SK-MEL-5 (cell line): ENCODE data around the gene PAK3. TPM values are rescaled to one million over a fixed set of nuclear protein-coding genes. Genes with fewer than 3 reads are reported as not detected.

Experiments used
- DNase-seq: peaks from one replicate; pipeline ENCODE4 v3.0.0-alpha.2; 2016; ENCODE audit warnings: low read depth, low spot score
- in situ Hi-C: cut with HindIII; loops from 2 replicates; pipeline ENCODE4 v1.10.0; 2016; ENCODE audit warnings: low sequenced_read_pairs, high pct_unique_total_duplicates, low pct_unique_long_range_greater_than_20kb
- small RNA-seq, 2 experiments: library from RNA; depleted of rRNA; stranded (forward); fragments of <200 nt; gene quantifications; one replicate each; pipeline ENCODE3, GENCODE V24; 2014
- total RNA-seq: library from RNA; depleted of rRNA; stranded (reverse); fragments of >200 nt; shearing (Covaris generic); gene quantifications from 2 replicates; pipeline ENCODE4 v1.2.3, GENCODE V29; 2014; rRNA removed

PAK3 gene
- total RNA-seq, 1 experiment from 2014 or later = 0.03 TPM

DNA sequence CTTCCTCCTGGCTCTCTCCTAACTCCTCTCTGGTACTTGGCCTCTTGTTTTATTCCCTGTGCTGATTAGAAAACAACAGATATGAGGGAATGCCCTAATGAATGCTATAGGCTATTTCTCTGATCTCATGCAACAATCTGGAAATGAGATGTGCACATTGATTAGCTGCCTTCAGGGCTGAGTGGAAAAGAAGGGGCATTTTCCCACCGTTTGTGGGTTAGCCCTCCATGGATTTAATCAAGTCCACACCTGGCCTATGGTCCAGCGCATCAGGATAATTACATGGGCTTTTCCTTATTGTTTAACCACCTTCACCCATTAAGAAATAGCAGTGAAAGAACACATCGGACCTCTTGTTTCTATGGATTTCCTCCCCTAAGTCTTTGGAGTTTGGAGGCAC is 104.3 kb downstream of the PAK3 start:
- DNase-seq = no peak
- in situ Hi-C loops = no loop called here

- in situ Hi-C loops = no loop called here
- DNase-seq = no peak
Measured at GRCh38 chrX:111207851-111208250, 111.9 kb downstream of the PAK3 start.

- in situ Hi-C loops = no loop called here
- DNase-seq = no peak
Measured at GRCh38 chrX:111216293-111216801, 120.4 kb downstream of the PAK3 start.

GRCh38 chrX:111244235-111244750 is 148.3 kb downstream of the PAK3 start:
- in situ Hi-C loops = no loop called here
- peak; percentile 42 for DNase-seq

GRCh38 chrX:111254896-111255693 is 159.1 kb downstream of the PAK3 start:
- DNase-seq = no peak
- in situ Hi-C loops = no loop called here

DNA sequence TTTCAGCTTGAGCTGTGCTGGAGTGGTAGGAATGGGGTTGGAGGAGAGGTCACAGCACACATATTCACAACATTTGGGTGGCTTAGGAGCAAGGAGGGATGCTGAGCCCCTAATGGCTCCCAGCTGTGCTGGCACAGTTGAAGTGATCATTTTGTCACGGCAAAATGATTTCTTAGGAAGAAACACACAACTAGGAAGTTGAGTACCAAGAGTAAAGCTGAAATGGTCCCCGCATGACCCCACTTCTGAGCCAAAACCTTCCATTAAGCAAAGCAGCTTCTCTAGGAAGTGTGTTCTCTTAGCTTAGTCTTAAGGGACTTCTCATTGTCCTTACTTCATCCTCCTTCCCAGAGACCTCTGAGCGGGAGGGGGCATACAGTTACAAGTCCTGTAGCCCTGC is 161.7 kb downstream of the PAK3 start:
- no peak for DNase-seq
- in situ Hi-C loops = no loop called here

DNA sequence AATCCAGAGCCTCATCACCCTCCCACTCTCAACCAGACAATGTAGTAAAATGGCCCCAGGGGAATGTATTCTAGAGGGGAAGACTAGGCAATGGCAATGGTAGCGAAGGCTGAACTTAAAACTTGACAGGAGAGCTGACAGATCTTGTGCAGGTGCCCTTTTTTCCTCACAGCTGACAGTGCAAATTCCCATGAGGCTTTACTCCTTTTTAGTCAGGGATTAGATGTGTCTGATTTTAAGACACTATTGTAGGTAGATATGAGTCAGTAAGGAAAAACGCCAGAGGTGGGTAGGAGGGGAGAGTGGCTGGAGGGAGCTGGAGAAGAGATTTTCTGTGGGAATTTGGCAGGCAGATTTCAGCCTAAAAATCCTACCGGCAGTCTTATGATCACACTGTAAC is 163.6 kb downstream of the PAK3 start:
- DNase-seq = no peak

GRCh38 chrX:111260451-111260850 is 164.5 kb downstream of the PAK3 start:
- in situ Hi-C loops = no loop called here
- DNase-seq = no peak

More for the DNA sequence above, 163.6 kb downstream of the PAK3 start:
- in situ Hi-C loops = no loop called here

DNA sequence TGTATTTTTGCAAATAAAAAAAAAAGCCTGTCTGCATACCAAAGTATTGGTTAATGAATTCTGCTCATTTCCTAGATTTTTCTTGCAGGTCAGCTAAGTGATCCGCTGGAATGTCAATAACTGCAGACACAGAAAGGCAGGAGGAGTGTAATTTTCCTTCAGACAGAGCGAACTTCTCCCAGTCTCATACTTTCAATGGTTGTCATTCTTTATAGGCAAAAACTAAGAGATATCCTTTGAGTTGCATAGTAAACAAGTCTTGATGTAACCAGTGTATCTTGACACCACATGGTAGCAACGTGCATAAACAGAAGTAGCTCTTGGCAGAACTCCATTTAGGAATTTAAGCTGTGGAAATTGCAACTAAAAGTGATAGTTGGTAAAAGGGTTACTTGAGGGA is 166.1 kb downstream of the PAK3 start:
- in situ Hi-C loops = no loop called here
- no peak for DNase-seq

DNA sequence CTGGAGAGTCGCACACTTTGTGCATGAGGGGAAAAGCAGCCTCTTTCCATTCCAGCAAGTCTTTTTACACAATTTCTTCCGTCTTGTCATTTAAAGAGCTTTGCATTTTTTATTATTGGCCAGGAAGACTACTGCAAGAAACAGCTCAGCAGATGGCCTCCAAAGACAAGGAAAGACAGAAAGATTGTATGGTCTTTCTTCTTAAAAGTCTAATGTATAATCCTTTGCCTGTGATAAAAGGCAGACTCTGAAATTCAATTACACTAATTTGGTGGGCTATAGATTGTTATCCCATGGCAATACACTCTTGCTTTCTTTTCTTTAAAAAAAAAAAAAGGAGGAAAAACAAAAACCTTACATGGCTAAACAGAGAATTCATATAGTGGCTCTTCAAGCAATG is 168.4 kb downstream of the PAK3 start:
- DNase-seq = no peak
- in situ Hi-C loops = no loop called here

- in situ Hi-C loops = no loop called here
- DNase-seq = no peak
Measured at GRCh38 chrX:111265486-111265885, 169.5 kb downstream of the PAK3 start.

GRCh38 chrX:111268506-111268905 is 172.5 kb downstream of the PAK3 start:
- in situ Hi-C loops = no loop called here
- no peak for DNase-seq

DNA sequence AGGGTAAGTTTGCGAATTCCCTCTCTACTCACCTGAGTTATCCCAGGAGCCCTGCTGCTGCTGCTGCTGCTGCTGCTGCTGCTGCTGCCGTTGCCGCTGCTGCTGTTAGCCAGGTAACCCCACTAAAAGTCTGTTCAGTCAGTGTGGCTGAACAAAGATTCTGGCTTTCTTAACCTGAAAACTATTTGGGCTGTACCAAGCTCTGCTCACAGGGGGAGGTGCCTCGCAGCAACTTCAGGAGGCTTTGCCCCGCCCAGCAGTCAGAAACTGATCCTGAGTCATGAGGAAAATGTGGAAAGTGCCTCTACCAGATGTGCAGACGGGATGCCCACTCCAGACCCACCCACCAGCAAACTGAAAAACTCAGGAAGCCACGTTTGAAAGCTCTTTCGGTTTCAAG is 174.3 kb downstream of the PAK3 start, which contains the start of gene CAPN6:
TSS of gene CAPN6 (minus strand) at position 145 of the 400 bp plus-strand sequence. CDS start 6,547 bp downstream, outside the sequence.
- no peak for DNase-seq
- in situ Hi-C loops = no loop called here

Small RNA genes within 50 kb of the gene (small RNA-seq; reads per million reads assigned to genes)
- gene FCF1P4 = 0 reads per million in 2 experiments

Other genes with a start within 250 kb of the PAK3 start
- gene CAPN6, start 174.3 kb downstream of the PAK3 start, total RNA-seq = not detected in 2 replicates